ENCODE measurements around the gene ABCB1. TPM values are rescaled to one million over a fixed set of nuclear protein-coding genes. Genes with fewer than 3 reads are reported as not detected.

Gene ABCB1
- total and polyA plus RNA-seq, 10 of the 15 experiments (the other 5 are each of a cell fraction or from before 2014, with no cell fraction given): 0.40 to 13.9 (median 1.9) TPM

DNA sequence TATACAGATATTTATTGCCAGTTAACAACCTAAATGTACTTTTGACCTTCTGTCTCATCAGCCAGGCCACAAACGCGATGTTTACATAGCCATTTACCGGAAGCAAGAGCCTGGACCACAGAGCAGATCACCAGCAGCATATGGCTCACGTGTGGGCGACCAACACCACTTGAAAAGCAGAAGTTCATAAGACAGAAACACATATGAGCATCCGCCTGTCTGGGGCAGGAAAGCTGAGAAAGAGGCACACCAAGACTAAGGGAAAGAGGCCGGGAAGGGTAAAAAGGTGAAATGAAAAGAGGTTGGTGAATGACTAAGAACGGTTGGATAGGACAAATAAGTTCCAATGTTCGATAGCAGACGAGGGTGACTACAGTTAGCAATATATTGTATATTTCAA is 1.3 kb downstream of the ABCB1 start (continued):
- TF ChIP-seq KAT2A (conservative IDR thresholded peaks at IDR 0.05; ENCODE audit: control insufficient read depth, low read depth, low read length) (no peak), CHD4 (IDR thresholded peaks at IDR 0.05) (no peak), POLR2A (IDR thresholded peaks at IDR 0.05; ENCODE audit: low read depth, low read length) (no peak), NR2F1 (conservative IDR thresholded peaks at IDR 0.05) (peak; percentile 90), TAF1 (IDR thresholded peaks at IDR 0.05; ENCODE audit: borderline replicate concordance, low read depth, low read length) (no peak), PAX8 (IDR thresholded peaks at IDR 0.05) (no peak), EP300 (IDR thresholded peaks at IDR 0.05; ENCODE audit: borderline replicate concordance in 1 of 2, control insufficient read depth in 1 of 2, low read depth in 2 of 2, low read length in 2 of 2) (peak; percentile 57 to 86; a peak in 3 of 4 replicates), TCF7 (IDR thresholded peaks at IDR 0.05; ENCODE audit: borderline replicate concordance) (peak; percentile 60; the same call in 1 of the 2 replicates)

DNA sequence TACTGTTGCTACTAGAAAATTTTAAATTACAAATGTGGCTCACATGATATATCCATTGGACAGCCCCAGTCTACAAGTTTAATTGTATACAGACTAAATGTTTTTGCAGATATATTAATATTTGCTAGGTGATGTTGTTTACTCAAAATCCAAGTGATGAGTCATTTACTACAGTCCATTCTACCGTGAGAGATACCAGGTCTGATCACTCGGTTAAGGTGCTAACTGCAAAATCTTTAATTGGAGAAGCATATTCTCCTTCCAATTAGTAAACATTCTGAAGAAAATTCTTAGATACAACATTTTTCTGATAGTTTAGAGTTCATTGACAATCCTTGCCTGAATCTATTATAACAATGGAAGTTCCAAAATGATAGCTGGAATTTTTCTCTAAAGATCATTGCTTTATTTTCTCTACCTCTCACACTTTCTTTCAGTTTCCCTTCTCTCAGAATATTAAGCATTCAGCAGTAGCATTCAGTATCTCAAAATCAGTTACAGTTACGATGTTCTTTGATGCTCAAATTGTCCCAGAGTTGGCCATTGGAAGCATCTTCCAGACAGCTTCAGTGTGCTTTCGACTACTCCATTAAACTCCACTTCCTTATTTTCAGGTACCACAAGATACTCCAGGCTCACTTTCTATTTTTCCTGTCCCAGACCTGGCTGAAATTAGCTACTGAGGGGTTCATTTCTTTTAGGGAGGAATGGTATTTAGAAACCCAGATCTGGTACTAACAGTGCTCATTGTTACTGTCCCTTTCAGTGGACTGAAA is 2.3 kb downstream of the ABCB1 start:
- Histone ChIP-seq H3K79me2 (ENCODE audit: control insufficient read depth, insufficient read depth, low read length) (no peaks in the 10 kb centered on the region), H3K27ac (ENCODE audit: control insufficient read depth, insufficient read depth) (no peak overlapping the region), H3K4me3 (no peak overlapping the region), H3K4me2 (ENCODE audit: control insufficient read depth, insufficient read depth) (peak overlapping the region; percentile 38; the same call in 1 of the 2 replicates), H3K27me3 (replicated peaks in 1 of 2; ENCODE audit: control insufficient read depth in 2 of 2, insufficient read depth in 2 of 2, low read length in 1 of 2) (peaks cover 0 to 7% of the 10 kb centered on the region in 2 experiments; a peak in 1 of 4 replicates), H3K4me1 (ENCODE audit: control insufficient read depth, insufficient read depth, low read length) (peaks cover 22% of the 10 kb centered on the region), H3K36me3 (ENCODE audit: control insufficient read depth in 2 of 2, insufficient read depth in 2 of 2, low read length in 1 of 2) (no peaks in the 10 kb centered on the region), H3K9me3 (replicated peaks; ENCODE audit: control insufficient read depth, insufficient read depth, low read length) (no peaks in the 10 kb centered on the region), H4K20me1 (ENCODE audit: control insufficient read depth, insufficient read depth) (no peaks in the 10 kb centered on the region), H3K9ac (ENCODE audit: control insufficient read depth, insufficient read depth, low read length) (no peak overlapping the region), H2AFZ (ENCODE audit: control insufficient read depth, low read depth, low read length) (no peak overlapping the region)
- WGBS (ENCODE audit: insufficient coverage, insufficient replicate concordance, low lambda C conversion rate, missing lambda C conversion rate): 12% methylated on average over 4 of the region's 4 CpGs
- in situ Hi-C loops (cut with MboI) (no loop called here), intact Hi-C loops (cut with micrococcal nuclease; ENCODE audit: unreplicated experiment) (loop anchor here (1.0 kb wide), 1 partner anchor 123 kb away; the partner anchor contains the start of gene ABCB4)
- ATAC-seq (peak; percentile 43), FAIRE-seq (no peak), DNase-seq (ENCODE audit: low read depth, low spot score) (no peak)
- no TSS peak for BruUV-seq (replicated peaks)
- POLR2A ChIA-PET: interaction anchor here (1.8 kb wide), 1 partner anchor 620 kb away, joined by 5 read pairs; no protein-coding TSS in a partner anchor
- CTCF ChIA-PET: interaction anchor here (0.8 to 2.8 kb wide), 5 partner anchors 23 to 280 kb away, joined by 3 to 18 read pairs (median 3); no protein-coding TSS in a partner anchor
- SMC1A ChIA-PET (ENCODE audit: uncharacterized antibody, unreplicated experiment): interaction anchor here (0.8 to 6.1 kb wide), 9 partner anchors 10 to 330 kb away, joined by 3 to 52 read pairs (median 4); no protein-coding TSS in a partner anchor
- RAD21 ChIA-PET (ENCODE audit: unreplicated experiment): interaction anchor here (0.7 to 3.5 kb wide), 7 partner anchors 9 to 125 kb away, joined by 3 to 33 read pairs (median 4); no protein-coding TSS in a partner anchor
- TF ChIP-seq POLR2AphosphoS2 (IDR thresholded peaks at IDR 0.05; ENCODE audit: low read depth, low read length) (no peak), MEF2A (IDR thresholded peaks at IDR 0.05; ENCODE audit: insufficient read depth, low read depth, low read length) (no peak), ZNF274 (IDR thresholded peaks at IDR 0.05; ENCODE audit: insufficient read depth, insufficient read length) (no peak), ZNF622 (IDR thresholded peaks at IDR 0.05) (no peak), SMAD1 (IDR thresholded peaks at IDR 0.05; ENCODE audit: low read depth, partially characterized antibody) (no peak), PAX5 (IDR thresholded peaks at IDR 0.05; ENCODE audit: borderline replicate concordance, low read depth, low read length) (no peak)
- TF ChIP-seq, protein P1, sequence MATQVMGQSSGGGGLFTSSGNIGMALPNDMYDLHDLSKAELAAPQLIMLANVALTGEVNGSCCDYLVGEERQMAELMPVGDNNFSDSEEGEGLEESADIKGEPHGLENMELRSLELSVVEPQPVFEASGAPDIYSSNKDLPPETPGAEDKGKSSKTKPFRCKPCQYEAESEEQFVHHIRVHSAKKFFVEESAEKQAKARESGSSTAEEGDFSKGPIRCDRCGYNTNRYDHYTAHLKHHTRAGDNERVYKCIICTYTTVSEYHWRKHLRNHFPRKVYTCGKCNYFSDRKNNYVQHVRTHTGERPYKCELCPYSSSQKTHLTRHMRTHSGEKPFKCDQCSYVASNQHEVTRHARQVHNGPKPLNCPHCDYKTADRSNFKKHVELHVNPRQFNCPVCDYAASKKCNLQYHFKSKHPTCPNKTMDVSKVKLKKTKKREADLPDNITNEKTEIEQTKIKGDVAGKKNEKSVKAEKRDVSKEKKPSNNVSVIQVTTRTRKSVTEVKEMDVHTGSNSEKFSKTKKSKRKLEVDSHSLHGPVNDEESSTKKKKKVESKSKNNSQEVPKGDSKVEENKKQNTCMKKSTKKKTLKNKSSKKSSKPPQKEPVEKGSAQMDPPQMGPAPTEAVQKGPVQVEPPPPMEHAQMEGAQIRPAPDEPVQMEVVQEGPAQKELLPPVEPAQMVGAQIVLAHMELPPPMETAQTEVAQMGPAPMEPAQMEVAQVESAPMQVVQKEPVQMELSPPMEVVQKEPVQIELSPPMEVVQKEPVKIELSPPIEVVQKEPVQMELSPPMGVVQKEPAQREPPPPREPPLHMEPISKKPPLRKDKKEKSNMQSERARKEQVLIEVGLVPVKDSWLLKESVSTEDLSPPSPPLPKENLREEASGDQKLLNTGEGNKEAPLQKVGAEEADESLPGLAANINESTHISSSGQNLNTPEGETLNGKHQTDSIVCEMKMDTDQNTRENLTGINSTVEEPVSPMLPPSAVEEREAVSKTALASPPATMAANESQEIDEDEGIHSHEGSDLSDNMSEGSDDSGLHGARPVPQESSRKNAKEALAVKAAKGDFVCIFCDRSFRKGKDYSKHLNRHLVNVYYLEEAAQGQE (IDR thresholded peaks at IDR 0.05; ENCODE audit: low read depth, low read length): no peak

All from GM12878 (cell line).